Esophagus squamous epithelium (tissue), 4 donors: Measurements from ENCODE around the gene LPXN.

ENCODE experiments used
- POLR2A ChIP-seq, 4 donors: fragments of 450-650 bp; IDR thresholded peaks; one replicate each; pipeline ENCODE4 v1.6.1; 2017; ENCODE audit warnings: antibody characterized with exemption in 4 of 4, mild to moderate bottlenecking in 4 of 4, moderate library complexity in 3 of 4
- TF ChIP-seq, protein P1 (sequence below), 6 experiments: fragments of 450-650 bp in 4 of 6; fragments of 200-600 bp in 2 of 6; sonication (generic) in 2 of 6; IDR thresholded peaks; one replicate each; pipeline ENCODE4 v1.5.1; 2016 to 2019; ENCODE audit warnings: antibody characterized with exemption in 6 of 6, mild to moderate bottlenecking in 4 of 6, moderate library complexity in 4 of 6

DNA sequence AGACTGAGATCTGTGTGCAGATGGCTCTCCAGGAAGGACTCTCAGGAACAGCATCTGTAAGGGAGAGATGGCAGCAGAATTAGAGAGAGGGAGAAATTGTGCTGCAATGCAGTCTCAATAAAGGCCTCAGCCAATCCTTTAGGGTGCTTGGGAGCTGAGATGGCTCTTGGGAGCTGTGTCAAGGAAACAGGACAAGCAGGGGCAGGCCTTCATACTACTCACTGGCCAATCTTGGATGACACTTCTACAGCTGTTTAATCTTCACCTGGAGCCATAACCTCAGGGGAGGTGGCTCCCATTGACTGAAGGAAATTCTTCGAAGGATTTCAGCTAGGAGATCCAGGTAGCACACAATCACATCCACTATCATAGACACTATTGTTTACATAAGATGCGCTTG is 77.7 kb downstream of the LPXN start:
- TF ChIP-seq, protein P1, sequence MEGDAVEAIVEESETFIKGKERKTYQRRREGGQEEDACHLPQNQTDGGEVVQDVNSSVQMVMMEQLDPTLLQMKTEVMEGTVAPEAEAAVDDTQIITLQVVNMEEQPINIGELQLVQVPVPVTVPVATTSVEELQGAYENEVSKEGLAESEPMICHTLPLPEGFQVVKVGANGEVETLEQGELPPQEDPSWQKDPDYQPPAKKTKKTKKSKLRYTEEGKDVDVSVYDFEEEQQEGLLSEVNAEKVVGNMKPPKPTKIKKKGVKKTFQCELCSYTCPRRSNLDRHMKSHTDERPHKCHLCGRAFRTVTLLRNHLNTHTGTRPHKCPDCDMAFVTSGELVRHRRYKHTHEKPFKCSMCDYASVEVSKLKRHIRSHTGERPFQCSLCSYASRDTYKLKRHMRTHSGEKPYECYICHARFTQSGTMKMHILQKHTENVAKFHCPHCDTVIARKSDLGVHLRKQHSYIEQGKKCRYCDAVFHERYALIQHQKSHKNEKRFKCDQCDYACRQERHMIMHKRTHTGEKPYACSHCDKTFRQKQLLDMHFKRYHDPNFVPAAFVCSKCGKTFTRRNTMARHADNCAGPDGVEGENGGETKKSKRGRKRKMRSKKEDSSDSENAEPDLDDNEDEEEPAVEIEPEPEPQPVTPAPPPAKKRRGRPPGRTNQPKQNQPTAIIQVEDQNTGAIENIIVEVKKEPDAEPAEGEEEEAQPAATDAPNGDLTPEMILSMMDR (IDR thresholded peaks at IDR 0.05), result no peak
- no peak for TF ChIP-seq POLR2A (IDR thresholded peaks at IDR 0.05)
